Fibroblast of lung (primary cell): ENCODE results near the gene NUB1. TPM values are rescaled to one million over a fixed set of nuclear protein-coding genes. Genes with fewer than 3 reads are reported as not detected.

Source experiments
- DNase-seq, 2 donors: peaks; one replicate each; pipeline versions ENCODE4 v3.0.0 to v3.0.0-alpha.2; 2010; ENCODE audit warnings: low read depth in 2 of 2
- H2AFZ ChIP-seq: 2 replicates; pipeline ENCODE4 v1.5.1; 2012; ENCODE audit warnings: low read length, control low read depth, inconsistent platforms
- H3K27ac ChIP-seq: 2 replicates; pipeline ENCODE4 v1.5.1; 2011; ENCODE audit warnings: low read length, control low read depth; ENCODE audit not compliant: insufficient read depth
- H3K27me3 ChIP-seq: 2 replicates; pipeline ENCODE4 v1.5.1; 2011; ENCODE audit warnings: mild to moderate bottlenecking, low read length; ENCODE audit not compliant: control insufficient read depth, insufficient read depth
- H3K36me3 ChIP-seq: 2 replicates; pipeline ENCODE4 v1.5.1; 2011; ENCODE audit warnings: low read length; ENCODE audit not compliant: control insufficient read depth, insufficient read depth
- H3K4me1 ChIP-seq: 2 replicates; pipeline ENCODE4 v1.5.1; 2011; ENCODE audit warnings: low read length; ENCODE audit not compliant: control insufficient read depth, insufficient read depth; ENCODE audit errors: extremely low read depth
- H3K4me2 ChIP-seq: 2 replicates; pipeline ENCODE4 v1.5.1; 2011; ENCODE audit warnings: low read length, control low read depth; ENCODE audit not compliant: insufficient read depth; ENCODE audit errors: extremely low read depth
- H3K4me3 ChIP-seq, 4 experiments: fragments of 200-600 bp in 1 of 4; sonication (generic) in 1 of 4; replicated peaks in 1 of 4; 2 replicates each; pipeline ENCODE4 v1.5.1; 2011 to 2016; ENCODE audit warnings: low read length in 4 of 4, low read depth in 3 of 4, mild to moderate bottlenecking in 3 of 4, control low read depth in 2 of 4, inconsistent platforms in 1 of 4, mixed read lengths in 1 of 4; ENCODE audit not compliant: insufficient read depth in 1 of 4; ENCODE audit errors: control extremely low read depth in 1 of 4
- H3K79me2 ChIP-seq: 2 replicates; pipeline ENCODE4 v1.5.1; 2012; ENCODE audit warnings: mild to moderate bottlenecking, low read length, inconsistent platforms; ENCODE audit not compliant: control insufficient read depth, insufficient read depth
- H3K9ac ChIP-seq: 2 replicates; pipeline ENCODE4 v1.5.1; 2011; ENCODE audit warnings: mild to moderate bottlenecking, low read length, control low read depth; ENCODE audit not compliant: insufficient read depth
- H3K9me3 ChIP-seq: 2 replicates; pipeline ENCODE4 v1.5.1; 2012; ENCODE audit warnings: low read depth, low read length; ENCODE audit not compliant: control insufficient read depth, insufficient read depth
- H4K20me1 ChIP-seq: 2 replicates; pipeline ENCODE4 v1.5.1; 2011; ENCODE audit warnings: low read length; ENCODE audit not compliant: control insufficient read depth, insufficient read depth; ENCODE audit errors: extremely low read depth
- EZH2 ChIP-seq: IDR thresholded peaks from 2 replicates; pipeline ENCODE4 v1.5.1; 2012; ENCODE audit warnings: low read length, control low read depth, mild to moderate bottlenecking; ENCODE audit errors: missing control alignments
- polyA plus RNA-seq, 2 donors: library from polyadenylated mRNA; depleted of rRNA in 1 of 2; stranded (reverse) in 1 of 2; unstranded in 1 of 2; fragments of >200 nt; gene quantifications; 2 replicates each; pipeline ENCODE4 v1.2.1, GENCODE V29; 2011 to 2012; ENCODE audit warnings: missing spikeins in 1 of 2
- total RNA-seq: library from RNA; depleted of rRNA; stranded (reverse); fragments of >200 nt; gene quantifications from 2 replicates; pipeline ENCODE4 v1.2.1, GENCODE V29; 2014
- TF ChIP-seq, protein P1 (sequence below), 2 donors: IDR thresholded peaks in 1 of 2; conservative IDR thresholded peaks in 1 of 2; 1 replicate in 1 of 2; 2 replicates in 1 of 2; pipeline ENCODE4 v1.5.1; 2011 to 2012; ENCODE audit warnings: low read length in 2 of 2, control low read depth in 1 of 2, inconsistent platforms in 1 of 2, low read depth in 1 of 2, mild to moderate bottlenecking in 1 of 2

NUB1 gene
- total and polyA plus RNA-seq, 2 donors (not counting 1 experiment from before 2014, with no cell fraction given): 44.4 to 77.7 TPM

DNA sequence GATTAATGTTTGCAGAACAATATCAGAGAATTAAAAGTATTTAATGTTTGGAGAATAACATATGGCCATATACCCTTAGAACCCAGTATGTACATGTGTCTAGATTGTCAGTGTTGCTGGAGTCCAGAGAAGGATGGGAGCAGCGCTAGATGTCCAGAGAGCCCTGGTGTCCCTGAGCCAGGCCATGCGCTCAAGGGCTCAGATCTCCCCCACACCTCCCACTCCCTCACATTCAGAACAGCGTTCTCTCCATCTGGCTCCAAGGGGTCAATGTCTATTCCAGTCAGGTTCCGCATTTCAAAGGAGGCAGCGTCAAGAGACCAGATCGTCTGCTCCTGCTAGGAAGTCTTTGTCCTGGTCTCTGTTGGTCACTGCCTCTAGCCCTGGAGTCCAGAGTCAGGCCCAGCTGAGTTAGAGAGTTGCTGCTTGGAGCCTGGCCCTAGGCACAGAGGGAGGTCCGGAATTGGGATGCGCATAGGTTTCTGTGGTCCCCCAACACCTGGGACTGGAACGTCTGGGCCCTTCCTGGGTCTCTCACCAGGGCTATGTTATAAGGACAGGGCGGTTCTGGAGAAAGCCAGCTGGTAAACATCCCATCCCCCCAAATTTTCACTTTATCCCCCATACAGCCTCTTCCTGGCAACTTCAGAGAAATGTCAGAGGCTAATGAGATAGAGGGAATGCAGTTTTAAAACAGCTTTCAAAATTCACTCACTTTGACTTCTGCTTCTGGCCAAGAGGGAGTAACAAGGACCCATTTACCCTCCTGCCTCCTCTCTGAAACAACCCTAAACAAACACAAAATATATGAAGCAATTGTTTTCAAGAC is 74.7 kb downstream of the NUB1 start:
- H3K4me1 ChIP-seq: no peaks in the 10 kb centered on the region
- no peak for TF ChIP-seq EZH2
- TF ChIP-seq, protein P1, sequence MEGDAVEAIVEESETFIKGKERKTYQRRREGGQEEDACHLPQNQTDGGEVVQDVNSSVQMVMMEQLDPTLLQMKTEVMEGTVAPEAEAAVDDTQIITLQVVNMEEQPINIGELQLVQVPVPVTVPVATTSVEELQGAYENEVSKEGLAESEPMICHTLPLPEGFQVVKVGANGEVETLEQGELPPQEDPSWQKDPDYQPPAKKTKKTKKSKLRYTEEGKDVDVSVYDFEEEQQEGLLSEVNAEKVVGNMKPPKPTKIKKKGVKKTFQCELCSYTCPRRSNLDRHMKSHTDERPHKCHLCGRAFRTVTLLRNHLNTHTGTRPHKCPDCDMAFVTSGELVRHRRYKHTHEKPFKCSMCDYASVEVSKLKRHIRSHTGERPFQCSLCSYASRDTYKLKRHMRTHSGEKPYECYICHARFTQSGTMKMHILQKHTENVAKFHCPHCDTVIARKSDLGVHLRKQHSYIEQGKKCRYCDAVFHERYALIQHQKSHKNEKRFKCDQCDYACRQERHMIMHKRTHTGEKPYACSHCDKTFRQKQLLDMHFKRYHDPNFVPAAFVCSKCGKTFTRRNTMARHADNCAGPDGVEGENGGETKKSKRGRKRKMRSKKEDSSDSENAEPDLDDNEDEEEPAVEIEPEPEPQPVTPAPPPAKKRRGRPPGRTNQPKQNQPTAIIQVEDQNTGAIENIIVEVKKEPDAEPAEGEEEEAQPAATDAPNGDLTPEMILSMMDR (conservative IDR thresholded peaks at IDR 0.05 in 1 of 2, IDR thresholded peaks at IDR 0.05 in 1 of 2; ENCODE audit: low read depth in 1 of 2, low read length in 2 of 2): no peak
- no peak overlapping the region for H2AFZ ChIP-seq

DNA sequence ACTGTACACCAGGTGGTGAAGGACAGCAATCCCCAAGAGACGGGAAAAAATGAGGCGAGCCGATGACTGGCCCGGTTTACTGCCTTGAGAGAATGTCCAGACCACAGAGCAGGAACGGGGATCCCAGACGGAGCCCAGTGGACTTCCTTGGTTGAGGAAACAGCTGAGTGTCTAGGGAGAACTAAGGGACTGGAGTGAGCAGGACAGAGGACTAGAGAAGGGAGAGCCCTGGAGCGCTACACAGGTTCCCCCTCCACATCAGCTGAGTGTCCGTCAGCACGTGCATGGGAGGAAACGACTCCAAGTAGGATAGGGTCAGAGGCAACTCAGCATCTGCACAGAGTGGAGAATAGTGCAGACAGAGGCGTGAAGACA is 75.3 kb downstream of the NUB1 start:
- Histone ChIP-seq H3K9ac (no peak overlapping the region), H3K4me2 (no peak overlapping the region), H3K27me3 (peaks cover 12% of the 10 kb centered on the region), H2AFZ (no peak overlapping the region), H3K36me3 (no peaks in the 10 kb centered on the region), H3K79me2 (no peaks in the 10 kb centered on the region), H4K20me1 (no peaks in the 10 kb centered on the region), H3K4me3 (no peak overlapping the region), H3K4me1 (no peaks in the 10 kb centered on the region), H3K27ac (no peak overlapping the region), H3K9me3 (no peaks in the 10 kb centered on the region)
- TF ChIP-seq, protein P1 (conservative IDR thresholded peaks at IDR 0.05 in 1 of 2, IDR thresholded peaks at IDR 0.05 in 1 of 2; ENCODE audit: low read depth in 1 of 2, low read length in 2 of 2): no peak
- TF ChIP-seq EZH2: no peak
- DNase-seq: peak in 1 of 2 donors; percentile 33

More for the DNA sequence above, 74.7 kb downstream of the NUB1 start:
- H3K27ac ChIP-seq: no peak overlapping the region
- H3K9me3 ChIP-seq: no peaks in the 10 kb centered on the region
- H3K4me3 ChIP-seq: no peak overlapping the region
- peaks cover 16% of the 10 kb centered on the region for H3K27me3 ChIP-seq
- no peaks in the 10 kb centered on the region for H3K36me3 ChIP-seq
- DNase-seq: peak in 1 of 2 donors; percentile 15
- no peak overlapping the region for H3K9ac ChIP-seq
- no peaks in the 10 kb centered on the region for H3K79me2 ChIP-seq
- H4K20me1 ChIP-seq: no peaks in the 10 kb centered on the region
- H3K4me2 ChIP-seq: no peak overlapping the region

DNA sequence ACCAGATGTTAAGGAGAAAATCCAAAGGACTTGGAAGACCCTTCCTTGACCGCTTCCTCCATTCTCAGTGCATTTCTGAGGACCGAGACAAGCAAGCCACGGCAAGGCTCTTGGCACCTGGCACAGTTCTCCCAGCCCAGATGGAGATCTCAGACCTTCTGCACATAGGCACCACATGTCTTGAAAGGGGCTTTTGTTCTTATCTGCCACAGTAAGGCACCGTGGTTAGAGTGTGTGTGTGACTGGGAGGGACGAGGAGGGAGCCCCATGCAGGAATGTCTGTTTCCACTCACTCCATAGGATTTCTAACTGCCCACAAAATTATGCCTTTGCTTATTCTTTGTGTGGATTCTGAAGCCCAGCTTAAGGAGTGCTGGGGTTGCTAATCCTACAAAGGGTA is 78.5 kb downstream of the NUB1 start:
- H3K27ac ChIP-seq: no peak overlapping the region
- no peak overlapping the region for H2AFZ ChIP-seq
- no peaks in the 10 kb centered on the region for H3K36me3 ChIP-seq
- H3K4me2 ChIP-seq: no peak overlapping the region
- H3K9me3 ChIP-seq: no peaks in the 10 kb centered on the region
- H3K4me1 ChIP-seq: no peaks in the 10 kb centered on the region
- DNase-seq: peak in 1 of 2 donors; percentile 47
- H3K9ac ChIP-seq: no peak overlapping the region
- H3K79me2 ChIP-seq: no peaks in the 10 kb centered on the region
- no peak overlapping the region for H3K4me3 ChIP-seq
- H3K27me3 ChIP-seq: peaks cover 4% of the 10 kb centered on the region
- TF ChIP-seq, protein P1 (conservative IDR thresholded peaks at IDR 0.05 in 1 of 2, IDR thresholded peaks at IDR 0.05 in 1 of 2; ENCODE audit: low read depth in 1 of 2, low read length in 2 of 2): no peak
- no peak for TF ChIP-seq EZH2
- H4K20me1 ChIP-seq: no peaks in the 10 kb centered on the region
